Measurements from ENCODE around the gene NUP210. TPM values are rescaled to one million over a fixed set of nuclear protein-coding genes. Genes with fewer than 3 reads are reported as not detected.

NUP210 gene
- total RNA-seq, 4 donors from 2014 or later: 3.2 to 9.1 (median 4.1) TPM

GRCh38 chr3:13341229-13341905 is 78.8 kb downstream of the NUP210 start:
- ATAC-seq (ENCODE audit: low FRiP score): no peak
- no peak for TF ChIP-seq CTCF (IDR thresholded peaks at IDR 0.05)
- DNase-seq (ENCODE audit: low spot score): no peak

GRCh38 chr3:13339833-13340232 is 80.3 kb downstream of the NUP210 start:
- TF ChIP-seq CTCF (IDR thresholded peaks at IDR 0.05): no peak
- DNase-seq (ENCODE audit: low spot score): no peak
- ATAC-seq (ENCODE audit: low FRiP score): no peak

GRCh38 chr3:13338996-13339395 is 81.1 kb downstream of the NUP210 start:
- TF ChIP-seq CTCF (IDR thresholded peaks at IDR 0.05): no peak

GRCh38 chr3:13338231-13338630 is 81.9 kb downstream of the NUP210 start:
- DNase-seq (ENCODE audit: low spot score) (no peak), ATAC-seq (ENCODE audit: low FRiP score) (no peak)
- no peak for TF ChIP-seq CTCF (IDR thresholded peaks at IDR 0.05)

More at GRCh38 chr3:13338996-13339395, 81.1 kb downstream of the NUP210 start:
- no peak for DNase-seq (ENCODE audit: low spot score)
- ATAC-seq (ENCODE audit: low FRiP score): no peak

DNA sequence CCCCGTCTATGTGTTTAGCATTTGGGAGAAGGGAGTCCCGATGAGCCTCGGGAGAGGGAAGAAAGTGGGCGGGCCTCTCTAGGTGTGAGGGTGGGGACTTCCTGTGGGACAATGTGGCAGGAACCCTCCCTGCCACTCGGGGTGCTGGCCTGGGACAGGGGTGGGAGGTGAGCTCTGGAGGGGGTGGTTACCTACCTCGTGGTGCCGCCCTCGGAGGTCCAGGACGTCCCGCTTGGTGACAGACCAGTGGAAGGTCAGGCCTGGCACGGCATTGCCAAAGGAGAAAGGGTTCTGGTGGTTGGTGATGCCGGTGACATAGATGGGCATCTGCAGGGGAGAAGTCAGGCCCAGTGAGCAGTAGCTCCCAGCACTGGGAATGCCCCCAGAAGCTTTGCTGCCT is 83.5 kb downstream of the NUP210 start:
- TF ChIP-seq CTCF (IDR thresholded peaks at IDR 0.05): no peak
- ATAC-seq (ENCODE audit: low FRiP score) (no peak), DNase-seq (ENCODE audit: low spot score) (no peak)

DNA sequence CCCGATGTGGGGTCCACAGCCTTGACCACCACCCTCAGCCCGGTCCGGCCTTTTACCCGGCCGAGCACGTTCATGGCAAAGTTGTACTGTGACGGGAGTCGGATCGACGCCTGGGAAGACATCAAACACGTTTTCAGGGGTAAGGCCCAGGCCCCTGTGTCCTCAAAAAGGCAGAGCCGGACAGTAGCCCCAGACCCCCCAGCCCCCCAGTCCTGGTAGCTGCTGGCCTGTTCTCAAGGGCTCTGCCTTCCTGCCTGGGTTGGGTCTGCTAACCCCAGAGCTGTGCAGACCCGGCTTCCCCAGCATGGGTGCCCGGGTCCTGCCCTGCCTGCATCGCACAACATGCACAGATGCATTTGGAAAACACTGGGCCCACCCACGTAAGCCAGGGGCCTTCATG is 84.6 kb downstream of the NUP210 start:
- TF ChIP-seq CTCF (IDR thresholded peaks at IDR 0.05): no peak
- ATAC-seq (ENCODE audit: low FRiP score) (no peak), DNase-seq (ENCODE audit: low spot score) (no peak)

GRCh38 chr3:13335059-13335458 is 85.1 kb downstream of the NUP210 start:
- TF ChIP-seq CTCF (IDR thresholded peaks at IDR 0.05): no peak
- ATAC-seq (ENCODE audit: low FRiP score): no peak
- DNase-seq (ENCODE audit: low spot score): no peak
